ENCODE results near the gene MYCN. TPM values are rescaled to one million over a fixed set of nuclear protein-coding genes. Genes with fewer than 3 reads are reported as not detected.

MYCN gene
- total and polyA plus RNA-seq, 2 donors (not counting 3 experiments of a cell fraction or from before 2014, with no cell fraction given): 0.47 to 6.8 TPM

- Histone ChIP-seq H3K9ac (replicated peaks; ENCODE audit: extremely low read depth, insufficient read depth, low read length) (no peak overlapping the region), H3K79me2 (ENCODE audit: control insufficient read depth, insufficient read depth, low read length) (no peaks in the 10 kb centered on the region), H3K4me1 (ENCODE audit: control insufficient read depth, extremely low read depth, insufficient read depth, low read length) (no peaks in the 10 kb centered on the region), H4K20me1 (replicated peaks; ENCODE audit: control insufficient read depth, extremely low read depth, insufficient read depth, low read length) (no peaks in the 10 kb centered on the region), H3K4me2 (ENCODE audit: insufficient read depth, low read length) (no peak overlapping the region), H3K9me3 (replicated peaks; ENCODE audit: control insufficient read depth, insufficient read depth, low read length) (no peaks in the 10 kb centered on the region), H3K9me1 (replicated peaks; ENCODE audit: control insufficient read depth, extremely low read depth, insufficient read depth, low read length) (no peaks in the 10 kb centered on the region), H3K36me3 (ENCODE audit: control insufficient read depth in 2 of 2, extremely low read depth in 1 of 2, insufficient read depth in 2 of 2, low read length in 2 of 2) (no peaks in the 10 kb centered on the region), H3K4me3 (replicated peaks in 1 of 3; ENCODE audit: insufficient read depth in 1 of 3, low read depth in 1 of 3, low read length in 3 of 3) (no peak overlapping the region), H3K27ac (ENCODE audit: insufficient read depth, low read depth, low read length) (no peak overlapping the region), H3K27me3 (ENCODE audit: control insufficient read depth in 2 of 2, insufficient read depth in 2 of 2, low read length in 2 of 2) (no peaks in the 10 kb centered on the region), H2AFZ (ENCODE audit: low read depth, low read length) (no peak overlapping the region)
- FAIRE-seq (no peak), DNase-seq (ENCODE audit: low read depth, low spot score) (no peak)
- BruUV-seq (replicated peaks): no TSS peak
- intact Hi-C loops (cut with micrococcal nuclease) (no loop called here), dilution Hi-C loops (cut with MboI; ENCODE audit: extremely low pct_ligation_motif_present, low sequenced_read_pairs) (no loop called here)
- POLR2A ChIA-PET: no interaction called here
- CTCF ChIA-PET: no interaction called here
- TF ChIP-seq MAX (IDR thresholded peaks at IDR 0.05; ENCODE audit: insufficient read depth, insufficient read length): no peak
- TF ChIP-seq GATA2 (IDR thresholded peaks at IDR 0.05; ENCODE audit: insufficient read depth, insufficient read length, low read depth, low read length): no peak
- TF ChIP-seq EZH2 (IDR thresholded peaks at IDR 0.05; ENCODE audit: borderline replicate concordance, low read depth, low read length, severe bottlenecking): no peak
- no peak for TF ChIP-seq FOS (IDR thresholded peaks at IDR 0.05; ENCODE audit: borderline replicate concordance, insufficient read depth, low read length)
- no peak for TF ChIP-seq POLR2A (IDR thresholded peaks at IDR 0.05; ENCODE audit: low read depth, low read length)
- TF ChIP-seq POLR2AphosphoS5 (IDR thresholded peaks at IDR 0.05; ENCODE audit: insufficient read depth, low read depth, low read length): no peak
- TF ChIP-seq, protein P1, sequence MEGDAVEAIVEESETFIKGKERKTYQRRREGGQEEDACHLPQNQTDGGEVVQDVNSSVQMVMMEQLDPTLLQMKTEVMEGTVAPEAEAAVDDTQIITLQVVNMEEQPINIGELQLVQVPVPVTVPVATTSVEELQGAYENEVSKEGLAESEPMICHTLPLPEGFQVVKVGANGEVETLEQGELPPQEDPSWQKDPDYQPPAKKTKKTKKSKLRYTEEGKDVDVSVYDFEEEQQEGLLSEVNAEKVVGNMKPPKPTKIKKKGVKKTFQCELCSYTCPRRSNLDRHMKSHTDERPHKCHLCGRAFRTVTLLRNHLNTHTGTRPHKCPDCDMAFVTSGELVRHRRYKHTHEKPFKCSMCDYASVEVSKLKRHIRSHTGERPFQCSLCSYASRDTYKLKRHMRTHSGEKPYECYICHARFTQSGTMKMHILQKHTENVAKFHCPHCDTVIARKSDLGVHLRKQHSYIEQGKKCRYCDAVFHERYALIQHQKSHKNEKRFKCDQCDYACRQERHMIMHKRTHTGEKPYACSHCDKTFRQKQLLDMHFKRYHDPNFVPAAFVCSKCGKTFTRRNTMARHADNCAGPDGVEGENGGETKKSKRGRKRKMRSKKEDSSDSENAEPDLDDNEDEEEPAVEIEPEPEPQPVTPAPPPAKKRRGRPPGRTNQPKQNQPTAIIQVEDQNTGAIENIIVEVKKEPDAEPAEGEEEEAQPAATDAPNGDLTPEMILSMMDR (IDR thresholded peaks at IDR 0.05; ENCODE audit: extremely low read depth in 1 of 2, insufficient read depth in 1 of 2, low read depth in 1 of 2, low read length in 2 of 2): no peak
- TF ChIP-seq JUN (IDR thresholded peaks at IDR 0.05; ENCODE audit: borderline replicate concordance, insufficient read depth, insufficient read length, low read depth): no peak
- TF ChIP-seq MYC (IDR thresholded peaks at IDR 0.05; ENCODE audit: low read depth, low read length): no peak
Observed at GRCh38 chr2:15993232-15993610, 52.9 kb downstream of the MYCN start.

All from endothelial cell of umbilical vein (primary cell).